ENCODE data around the gene DIPK1A. TPM values are rescaled to one million over a fixed set of nuclear protein-coding genes. Genes with fewer than 3 reads are reported as not detected.

The DIPK1A gene
- total RNA-seq, 1 experiment from 2014 or later: 9.6 TPM

GRCh38 chr1:92969517-92969916 lies 8.3 kb upstream of the DIPK1A start:
- Histone ChIP-seq H3K9me3 (replicated peaks) (no peaks in the 10 kb centered on the region), H3K4me3 (no peak overlapping the region), H3K27me3 (no peaks in the 10 kb centered on the region), H3K4me1 (no peaks in the 10 kb centered on the region), H3K27ac (no peak overlapping the region), H3K36me3 (no peaks in the 10 kb centered on the region)
- DNase-seq: no peak

GRCh38 chr1:92968138-92969032 lies 7.1 kb upstream of the DIPK1A start:
- no peaks in the 10 kb centered on the region for H3K36me3 ChIP-seq
- H3K27ac ChIP-seq: no peak overlapping the region
- H3K9me3 ChIP-seq (replicated peaks): no peaks in the 10 kb centered on the region
- no peak for DNase-seq
- H3K4me1 ChIP-seq: no peaks in the 10 kb centered on the region
- H3K4me3 ChIP-seq: no peak overlapping the region
- no peaks in the 10 kb centered on the region for H3K27me3 ChIP-seq

- DNase-seq: no peak
- Histone ChIP-seq H3K27me3 (no peaks in the 10 kb centered on the region), H3K4me1 (0 out of 2 replicates have a peak, but pooled peaks cover 3% of the 10 kb centered on the region), H3K36me3 (no peaks in the 10 kb centered on the region), H3K9me3 (replicated peaks) (no peaks in the 10 kb centered on the region), H3K27ac (no peak overlapping the region), H3K4me3 (no peak overlapping the region)
Observed at GRCh38 chr1:92964998-92965397, 3.7 kb upstream of the DIPK1A start.

- no peak overlapping the region for H3K27ac ChIP-seq
- H3K36me3 ChIP-seq: no peaks in the 10 kb centered on the region
- H3K4me3 ChIP-seq: no peak overlapping the region
- no peaks in the 10 kb centered on the region for H3K27me3 ChIP-seq
- no peaks in the 10 kb centered on the region for H3K9me3 ChIP-seq (replicated peaks)
- no peak for DNase-seq
- 0 out of 2 replicates have a peak, but pooled peaks cover 3% of the 10 kb centered on the region for H3K4me1 ChIP-seq
Observed at GRCh38 chr1:92964316-92964715, 3.1 kb upstream of the DIPK1A start.

- Histone ChIP-seq H3K27me3 (no peaks in the 10 kb centered on the region), H3K4me3 (peak overlapping the region; percentile 96), H3K27ac (peak overlapping the region; percentile 72), H3K36me3 (no peaks in the 10 kb centered on the region), H3K4me1 (0 out of 2 replicates have a peak, but pooled peaks cover 3% of the 10 kb centered on the region), H3K9me3 (replicated peaks) (no peaks in the 10 kb centered on the region)
- peak; percentile 62 to 83 for DNase-seq
Observed at GRCh38 chr1:92961896-92962752, 862 bp upstream of the DIPK1A start.

GRCh38 chr1:92960395-92961130 lies 699 bp downstream of the DIPK1A start:
- no peaks in the 10 kb centered on the region for H3K36me3 ChIP-seq
- H3K27ac ChIP-seq: peak overlapping the region; percentile 72
- 0 out of 2 replicates have a peak, but pooled peaks cover 3% of the 10 kb centered on the region for H3K4me1 ChIP-seq
- H3K27me3 ChIP-seq: no peaks in the 10 kb centered on the region
- DNase-seq: peak; percentile 62 to 76
- no peaks in the 10 kb centered on the region for H3K9me3 ChIP-seq (replicated peaks)
- peak overlapping the region; percentile 96 for H3K4me3 ChIP-seq

GRCh38 chr1:92958203-92958970 lies 2.9 kb downstream of the DIPK1A start:
- no peaks in the 10 kb centered on the region for H3K27me3 ChIP-seq
- DNase-seq: no peak
- 0 out of 2 replicates have a peak, but pooled peaks cover 3% of the 10 kb centered on the region for H3K4me1 ChIP-seq
- no peaks in the 10 kb centered on the region for H3K36me3 ChIP-seq
- H3K9me3 ChIP-seq (replicated peaks): no peaks in the 10 kb centered on the region
- no peak overlapping the region for H3K27ac ChIP-seq
- no peak overlapping the region for H3K4me3 ChIP-seq

GRCh38 chr1:92957030-92957734 lies 4.1 kb downstream of the DIPK1A start:
- Histone ChIP-seq H3K9me3 (replicated peaks) (no peaks in the 10 kb centered on the region), H3K36me3 (no peaks in the 10 kb centered on the region), H3K27ac (no peak overlapping the region), H3K4me3 (no peak overlapping the region), H3K4me1 (no peaks in the 10 kb centered on the region), H3K27me3 (no peaks in the 10 kb centered on the region)
- DNase-seq: no peak

GRCh38 chr1:92956254-92957029 lies 4.8 kb downstream of the DIPK1A start:
- no peaks in the 10 kb centered on the region for H3K9me3 ChIP-seq (replicated peaks)
- no peaks in the 10 kb centered on the region for H3K36me3 ChIP-seq
- H3K4me1 ChIP-seq: no peaks in the 10 kb centered on the region
- no peaks in the 10 kb centered on the region for H3K27me3 ChIP-seq
- no peak overlapping the region for H3K4me3 ChIP-seq
- no peak for DNase-seq
- H3K27ac ChIP-seq: no peak overlapping the region

- no peak for DNase-seq
- no peak overlapping the region for H3K4me3 ChIP-seq
- no peaks in the 10 kb centered on the region for H3K36me3 ChIP-seq
- no peaks in the 10 kb centered on the region for H3K27me3 ChIP-seq
- peaks cover 6% of the 10 kb centered on the region for H3K4me1 ChIP-seq
- no peaks in the 10 kb centered on the region for H3K9me3 ChIP-seq (replicated peaks)
- no peak overlapping the region for H3K27ac ChIP-seq
Observed at GRCh38 chr1:92953491-92953890, 7.8 kb downstream of the DIPK1A start.

- no peaks in the 10 kb centered on the region for H3K9me3 ChIP-seq (replicated peaks)
- H3K4me3 ChIP-seq: no peak overlapping the region
- no peak for DNase-seq
- H3K27me3 ChIP-seq: no peaks in the 10 kb centered on the region
- peaks cover 6% of the 10 kb centered on the region for H3K4me1 ChIP-seq
- H3K36me3 ChIP-seq: no peaks in the 10 kb centered on the region
- no peak overlapping the region for H3K27ac ChIP-seq
Observed at GRCh38 chr1:92952714-92953113, 8.5 kb downstream of the DIPK1A start.

- DNase-seq: peak; percentile 26 to 65
- Histone ChIP-seq H3K36me3 (no peaks in the 10 kb centered on the region), H3K9me3 (replicated peaks) (no peaks in the 10 kb centered on the region), H3K4me3 (no peak overlapping the region), H3K4me1 (peaks cover 6% of the 10 kb centered on the region), H3K27ac (peak overlapping the region; percentile 17), H3K27me3 (no peaks in the 10 kb centered on the region)
Observed at GRCh38 chr1:92951141-92951582, 10.1 kb downstream of the DIPK1A start.

Measured in SJCRH30 (cell line).